Liver (tissue), 9 donors: Measurements from ENCODE around the gene CASTOR2. TPM values are rescaled to one million over a fixed set of nuclear protein-coding genes. Genes with fewer than 3 reads are reported as not detected.

ENCODE experiments used
- DNase-seq: peaks from one replicate; pipeline ENCODE4 v3.0.0-alpha.2; 2017; ENCODE audit warnings: low spot score
- H3K27ac ChIP-seq, 2 donors: one replicate each; pipeline ENCODE4 v1.7.0; 2013; ENCODE audit warnings: inconsistent platforms in 2 of 2, low read length in 2 of 2, control low read depth in 1 of 2, low read depth in 1 of 2, mild to moderate bottlenecking in 1 of 2
- H3K27me3 ChIP-seq, 4 donors: one replicate each; pipeline versions ENCODE4 v1.6.1 to v1.7.0; 2013; ENCODE audit warnings: low read length in 3 of 4, inconsistent platforms in 1 of 4, mild to moderate bottlenecking in 1 of 4, moderate library complexity in 1 of 4; ENCODE audit not compliant: control insufficient read depth in 4 of 4, insufficient read depth in 4 of 4
- H3K36me3 ChIP-seq, 4 donors: one replicate each; pipeline versions ENCODE4 v1.6.1 to v1.7.0; 2013; ENCODE audit warnings: low read length in 3 of 4, mild to moderate bottlenecking in 3 of 4, low read depth in 1 of 4, moderate library complexity in 1 of 4; ENCODE audit not compliant: control insufficient read depth in 4 of 4, insufficient read depth in 3 of 4
- H3K4me1 ChIP-seq, 4 donors: one replicate each; pipeline versions ENCODE4 v1.6.1 to v1.7.0; 2013; ENCODE audit warnings: low read length in 3 of 4, mild to moderate bottlenecking in 3 of 4, moderate library complexity in 1 of 4; ENCODE audit not compliant: control insufficient read depth in 4 of 4, insufficient read depth in 4 of 4
- H3K4me3 ChIP-seq, 3 donors: one replicate each; pipeline versions ENCODE4 v1.6.1 to v1.7.0; 2013; ENCODE audit warnings: low read length in 3 of 3, control low read depth in 1 of 3, low read depth in 1 of 3, mild to moderate bottlenecking in 1 of 3
- H3K9ac ChIP-seq, 2 donors: one replicate each; pipeline ENCODE4 v1.7.0; 2013; ENCODE audit warnings: low read length in 2 of 2, mild to moderate bottlenecking in 2 of 2, moderate library complexity in 2 of 2, control low read depth in 1 of 2, low read depth in 1 of 2
- H3K9me3 ChIP-seq, 4 donors: one replicate each; pipeline versions ENCODE4 v1.6.1 to v1.7.0; 2013; ENCODE audit warnings: low read length in 3 of 4; ENCODE audit not compliant: control insufficient read depth in 4 of 4
- EGR1 ChIP-seq, 2 donors: IDR thresholded peaks; 2 replicates each; pipeline ENCODE4 v1.6.1; 2016 to 2018; ENCODE audit warnings: antibody characterized with exemption in 2 of 2, low read depth in 2 of 2
- FOXA1 ChIP-seq: IDR thresholded peaks from 2 replicates; pipeline ENCODE4 v1.6.1; 2016; ENCODE audit warnings: antibody characterized with exemption
- HNF4A ChIP-seq, 2 donors: conservative IDR thresholded peaks; 2 replicates each; pipeline ENCODE4 v1.6.1; 2016; ENCODE audit warnings: antibody characterized with exemption in 2 of 2, mild to moderate bottlenecking in 2 of 2
- HNF4G ChIP-seq: IDR thresholded peaks from 2 replicates; pipeline ENCODE4 v1.6.1; 2016; ENCODE audit warnings: antibody characterized with exemption
- JUND ChIP-seq, 2 donors: IDR thresholded peaks; 2 replicates each; pipeline ENCODE4 v1.6.1; 2016; ENCODE audit warnings: antibody characterized with exemption in 2 of 2
- RAD21 ChIP-seq, 2 donors: IDR thresholded peaks; 2 replicates each; pipeline ENCODE4 v1.6.1; 2016; ENCODE audit warnings: antibody characterized with exemption in 2 of 2, mild to moderate bottlenecking in 2 of 2
- RXRA ChIP-seq, 2 donors: IDR thresholded peaks; 2 replicates each; pipeline ENCODE4 v1.6.1; 2017 to 2018; ENCODE audit warnings: antibody characterized with exemption in 2 of 2, mild to moderate bottlenecking in 1 of 2
- SP1 ChIP-seq: IDR thresholded peaks from 2 replicates; pipeline ENCODE4 v1.6.1; 2018; ENCODE audit warnings: antibody characterized with exemption, mild to moderate bottlenecking
- TAF1 ChIP-seq: conservative IDR thresholded peaks from 2 replicates; pipeline ENCODE4 v1.6.1; 2016; ENCODE audit warnings: antibody characterized with exemption, mild to moderate bottlenecking
- YY1 ChIP-seq: IDR thresholded peaks from 2 replicates; pipeline ENCODE4 v1.6.1; 2016; ENCODE audit warnings: antibody characterized with exemption, mild to moderate bottlenecking
- ZBTB33 ChIP-seq: IDR thresholded peaks from 2 replicates; pipeline ENCODE4 v1.6.1; 2016; ENCODE audit warnings: antibody characterized with exemption
- WGBS: extraction: QIAGEN DNeasy Blood & Tissue Kit; methylation state at CpG from one replicate; pipeline ENCODE4 v1.1.7; 2013; 5-methylcytosine and 5-hydroxymethylcytosine counted together
- polyA plus RNA-seq, 2 donors: library from polyadenylated mRNA; stranded (reverse) in 1 of 2; unstranded in 1 of 2; fragments of 200-250 nt in 1 of 2; fragments of >200 nt in 1 of 2; fragmentation: Nextera tagmentation in 1 of 2; extraction: Ambion mirVana in 1 of 2; gene quantifications; one replicate each; pipeline versions ENCODE4 v1.2.1 to v1.2.3, GENCODE V29; 2013 to 2015
- total RNA-seq, 2 donors: library from RNA; depleted of rRNA; stranded (reverse); fragments of >200 nt; gene quantifications; one replicate each; pipeline ENCODE4 v1.2.3, GENCODE V29; 2014
- TF ChIP-seq, protein P1 (sequence below): IDR thresholded peaks from 2 replicates; pipeline ENCODE4 v1.6.1; 2016; ENCODE audit warnings: antibody characterized with exemption, mild to moderate bottlenecking
- TF ChIP-seq, protein P2 (sequence below): IDR thresholded peaks from 2 replicates; pipeline ENCODE4 v1.6.1; 2016; ENCODE audit warnings: antibody characterized with exemption
- donor health status: healthy.
- donor health status: healthy.
- donor health status: healthy.
- donor health status: healthy.
- donor health status: healthy.

The CASTOR2 gene
- total and polyA plus RNA-seq, 4 donors, result 0.17 to 5.0 (median 1.4) TPM

DNA sequence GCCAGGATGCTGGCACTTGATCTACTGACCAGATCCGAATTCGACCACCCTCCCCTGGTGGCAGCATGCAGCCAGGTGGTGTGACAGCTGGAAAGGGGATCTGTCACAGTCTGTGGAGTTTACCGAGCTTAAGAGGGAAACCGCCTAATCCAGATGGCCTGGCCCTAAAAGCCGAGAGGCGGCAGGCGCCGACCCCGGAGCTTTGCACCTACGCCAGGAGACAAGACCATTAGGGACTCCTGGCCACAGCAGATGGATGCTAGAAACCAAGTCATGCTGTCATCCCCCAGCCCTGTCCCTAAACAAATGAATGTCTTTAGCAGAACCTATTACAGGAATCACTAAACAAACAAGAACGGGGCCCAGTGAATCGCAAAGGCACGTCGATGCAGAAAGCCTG lies 81.4 kb downstream of the CASTOR2 start:
- Histone ChIP-seq H3K9ac (no peak overlapping the region), H3K4me3 (no peak overlapping the region), H3K27me3 (no peaks in the 10 kb centered on the region), H3K9me3 (no peaks in the 10 kb centered on the region), H3K36me3 (peaks cover 4 to 42% (median 17%) of the 10 kb centered on the region in 4 donors), H3K4me1 (peaks cover 0 to 3% (median 0%) of the 10 kb centered on the region in 4 donors), H3K27ac (no peak overlapping the region)
- TF ChIP-seq RXRA (IDR thresholded peaks at IDR 0.05), result no peak
- no peak for TF ChIP-seq FOXA1
- no peak for TF ChIP-seq EGR1 (IDR thresholded peaks at IDR 0.05; ENCODE audit: low read depth in 2 of 2)
- DNase-seq, result no peak
- WGBS, result 89% methylated on average over 14 of the region's 14 CpGs

DNA sequence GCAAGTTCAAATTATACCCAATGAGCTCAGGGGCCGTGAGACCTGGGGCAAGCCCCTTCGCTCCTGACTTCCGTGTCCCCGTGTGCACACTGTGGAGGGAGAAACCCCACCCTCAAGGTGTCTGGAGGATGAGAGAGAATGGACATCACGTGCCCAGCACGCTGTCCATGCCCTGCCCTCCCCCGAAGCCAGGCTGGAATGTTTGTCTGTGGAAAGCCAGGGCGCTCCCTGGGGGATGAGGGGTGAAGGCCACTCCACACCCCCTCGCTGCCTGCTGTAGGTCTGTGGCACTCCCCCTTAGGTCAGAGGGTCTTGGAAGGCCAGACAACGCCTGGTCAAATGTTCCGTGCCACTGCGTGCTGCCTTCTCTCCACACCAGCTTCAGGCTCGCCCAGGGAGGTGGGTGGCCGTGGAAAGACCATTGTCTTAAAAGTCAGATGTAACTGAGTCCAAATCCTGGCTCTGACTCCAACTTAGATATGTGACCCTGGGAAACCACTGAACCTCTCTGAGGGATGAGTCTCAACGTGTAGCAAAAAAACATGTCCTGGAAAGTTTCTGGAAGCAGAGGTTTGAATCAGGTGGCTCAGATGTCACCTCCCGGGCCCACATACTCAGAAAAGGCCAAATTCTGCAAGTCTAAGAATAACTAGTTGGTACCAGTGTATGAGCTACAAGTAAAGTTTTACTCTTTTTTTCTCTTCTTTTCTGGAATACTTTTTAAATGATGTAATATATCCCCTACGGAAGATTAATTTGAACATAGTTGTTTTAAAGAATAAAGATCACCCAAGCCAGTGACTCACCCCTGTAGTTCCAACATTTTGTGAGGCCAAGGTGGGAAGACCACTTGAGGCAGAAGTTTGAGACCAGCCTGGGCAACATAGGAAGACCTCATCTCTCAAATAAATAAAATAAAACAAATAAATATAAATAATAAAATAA lies 84.2 kb downstream of the CASTOR2 start:
- H3K4me3 ChIP-seq, result no peak overlapping the region
- WGBS, result 91% methylated on average over 17 of the region's 17 CpGs
- no peak overlapping the region for H3K9ac ChIP-seq
- TF ChIP-seq RAD21 (IDR thresholded peaks at IDR 0.05), result no peak
- no peak for TF ChIP-seq SP1
- TF ChIP-seq FOXA1, result no peak
- TF ChIP-seq, protein P1, sequence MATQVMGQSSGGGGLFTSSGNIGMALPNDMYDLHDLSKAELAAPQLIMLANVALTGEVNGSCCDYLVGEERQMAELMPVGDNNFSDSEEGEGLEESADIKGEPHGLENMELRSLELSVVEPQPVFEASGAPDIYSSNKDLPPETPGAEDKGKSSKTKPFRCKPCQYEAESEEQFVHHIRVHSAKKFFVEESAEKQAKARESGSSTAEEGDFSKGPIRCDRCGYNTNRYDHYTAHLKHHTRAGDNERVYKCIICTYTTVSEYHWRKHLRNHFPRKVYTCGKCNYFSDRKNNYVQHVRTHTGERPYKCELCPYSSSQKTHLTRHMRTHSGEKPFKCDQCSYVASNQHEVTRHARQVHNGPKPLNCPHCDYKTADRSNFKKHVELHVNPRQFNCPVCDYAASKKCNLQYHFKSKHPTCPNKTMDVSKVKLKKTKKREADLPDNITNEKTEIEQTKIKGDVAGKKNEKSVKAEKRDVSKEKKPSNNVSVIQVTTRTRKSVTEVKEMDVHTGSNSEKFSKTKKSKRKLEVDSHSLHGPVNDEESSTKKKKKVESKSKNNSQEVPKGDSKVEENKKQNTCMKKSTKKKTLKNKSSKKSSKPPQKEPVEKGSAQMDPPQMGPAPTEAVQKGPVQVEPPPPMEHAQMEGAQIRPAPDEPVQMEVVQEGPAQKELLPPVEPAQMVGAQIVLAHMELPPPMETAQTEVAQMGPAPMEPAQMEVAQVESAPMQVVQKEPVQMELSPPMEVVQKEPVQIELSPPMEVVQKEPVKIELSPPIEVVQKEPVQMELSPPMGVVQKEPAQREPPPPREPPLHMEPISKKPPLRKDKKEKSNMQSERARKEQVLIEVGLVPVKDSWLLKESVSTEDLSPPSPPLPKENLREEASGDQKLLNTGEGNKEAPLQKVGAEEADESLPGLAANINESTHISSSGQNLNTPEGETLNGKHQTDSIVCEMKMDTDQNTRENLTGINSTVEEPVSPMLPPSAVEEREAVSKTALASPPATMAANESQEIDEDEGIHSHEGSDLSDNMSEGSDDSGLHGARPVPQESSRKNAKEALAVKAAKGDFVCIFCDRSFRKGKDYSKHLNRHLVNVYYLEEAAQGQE, result no peak
- no peak for TF ChIP-seq ZBTB33
- TF ChIP-seq HNF4G, result no peak
- no peak for TF ChIP-seq EGR1 (IDR thresholded peaks at IDR 0.05; ENCODE audit: low read depth in 2 of 2)
- no peak for TF ChIP-seq YY1
- TF ChIP-seq, protein P2, sequence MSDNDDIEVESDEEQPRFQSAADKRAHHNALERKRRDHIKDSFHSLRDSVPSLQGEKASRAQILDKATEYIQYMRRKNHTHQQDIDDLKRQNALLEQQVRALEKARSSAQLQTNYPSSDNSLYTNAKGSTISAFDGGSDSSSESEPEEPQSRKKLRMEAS, result no peak
- no peak for TF ChIP-seq HNF4A (conservative IDR thresholded peaks at IDR 0.05)
- no peak for TF ChIP-seq TAF1
- TF ChIP-seq JUND (IDR thresholded peaks at IDR 0.05), result no peak
- H3K36me3 ChIP-seq, result peaks cover 7 to 46% (median 23%) of the 10 kb centered on the region in 4 donors
- DNase-seq, result no peak
- H3K27me3 ChIP-seq, result no peaks in the 10 kb centered on the region
- no peak overlapping the region for H3K27ac ChIP-seq
- peaks cover 0 to 3% (median 0%) of the 10 kb centered on the region in 4 donors for H3K4me1 ChIP-seq
- no peaks in the 10 kb centered on the region for H3K9me3 ChIP-seq
